ENCODE results near the gene CDH23.

DNA sequence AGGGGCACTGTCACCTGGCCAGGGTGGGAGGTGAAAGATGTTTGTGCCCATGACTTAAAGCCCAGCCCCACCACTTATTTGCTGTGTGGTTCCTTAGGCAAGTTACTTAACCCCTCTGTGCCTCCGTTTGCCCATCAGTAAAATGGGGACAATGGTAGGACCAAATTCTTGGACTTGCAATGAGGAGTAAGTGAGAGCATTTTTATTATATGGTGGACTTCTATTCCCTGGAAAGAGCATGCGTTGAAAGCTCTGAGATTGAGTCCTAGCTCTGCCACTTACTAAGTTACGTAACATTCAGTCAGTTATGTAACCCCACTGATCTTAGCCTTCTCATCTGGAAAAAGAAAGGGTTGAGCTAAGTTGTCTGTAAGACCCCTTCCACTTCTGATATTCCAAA is 357.8 kb downstream of the CDH23 start:
- TF ChIP-seq ZC3H10 (CRISPR knock-in tag; IDR thresholded peaks at IDR 0.05) (no peak), PPARA (CRISPR knock-in tag; IDR thresholded peaks at IDR 0.05; ENCODE audit: borderline replicate concordance) (no peak), ZNF70 (CRISPR knock-in tag; IDR thresholded peaks at IDR 0.05) (no peak), BACH2 (CRISPR knock-in tag; IDR thresholded peaks at IDR 0.05; ENCODE audit: borderline replicate concordance) (no peak), ESRRG (CRISPR knock-in tag; IDR thresholded peaks at IDR 0.05) (no peak), ZFP30 (CRISPR knock-in tag; IDR thresholded peaks at IDR 0.05) (no peak), ZFP3 (CRISPR knock-in tag; IDR thresholded peaks at IDR 0.05) (no peak)
- TF ChIP-seq, protein P1, sequence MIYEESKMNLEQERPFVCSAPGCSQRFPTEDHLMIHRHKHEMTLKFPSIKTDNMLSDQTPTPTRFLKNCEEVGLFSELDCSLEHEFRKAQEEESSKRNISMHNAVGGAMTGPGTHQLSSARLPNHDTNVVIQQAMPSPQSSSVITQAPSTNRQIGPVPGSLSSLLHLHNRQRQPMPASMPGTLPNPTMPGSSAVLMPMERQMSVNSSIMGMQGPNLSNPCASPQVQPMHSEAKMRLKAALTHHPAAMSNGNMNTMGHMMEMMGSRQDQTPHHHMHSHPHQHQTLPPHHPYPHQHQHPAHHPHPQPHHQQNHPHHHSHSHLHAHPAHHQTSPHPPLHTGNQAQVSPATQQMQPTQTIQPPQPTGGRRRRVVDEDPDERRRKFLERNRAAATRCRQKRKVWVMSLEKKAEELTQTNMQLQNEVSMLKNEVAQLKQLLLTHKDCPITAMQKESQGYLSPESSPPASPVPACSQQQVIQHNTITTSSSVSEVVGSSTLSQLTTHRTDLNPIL (CRISPR knock-in tag; IDR thresholded peaks at IDR 0.05; ENCODE audit: low read depth): no peak
- TF ChIP-seq, protein P2, sequence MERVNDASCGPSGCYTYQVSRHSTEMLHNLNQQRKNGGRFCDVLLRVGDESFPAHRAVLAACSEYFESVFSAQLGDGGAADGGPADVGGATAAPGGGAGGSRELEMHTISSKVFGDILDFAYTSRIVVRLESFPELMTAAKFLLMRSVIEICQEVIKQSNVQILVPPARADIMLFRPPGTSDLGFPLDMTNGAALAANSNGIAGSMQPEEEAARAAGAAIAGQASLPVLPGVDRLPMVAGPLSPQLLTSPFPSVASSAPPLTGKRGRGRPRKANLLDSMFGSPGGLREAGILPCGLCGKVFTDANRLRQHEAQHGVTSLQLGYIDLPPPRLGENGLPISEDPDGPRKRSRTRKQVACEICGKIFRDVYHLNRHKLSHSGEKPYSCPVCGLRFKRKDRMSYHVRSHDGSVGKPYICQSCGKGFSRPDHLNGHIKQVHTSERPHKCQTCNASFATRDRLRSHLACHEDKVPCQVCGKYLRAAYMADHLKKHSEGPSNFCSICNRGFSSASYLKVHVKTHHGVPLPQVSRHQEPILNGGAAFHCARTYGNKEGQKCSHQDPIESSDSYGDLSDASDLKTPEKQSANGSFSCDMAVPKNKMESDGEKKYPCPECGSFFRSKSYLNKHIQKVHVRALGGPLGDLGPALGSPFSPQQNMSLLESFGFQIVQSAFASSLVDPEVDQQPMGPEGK (CRISPR knock-in tag; IDR thresholded peaks at IDR 0.05; ENCODE audit: borderline replicate concordance): no peak
